GM12892 (cell line): Measurements from ENCODE around the gene CST3.

ENCODE experiments used
- DNase-seq: peaks from one replicate; pipeline ENCODE4 v3.0.0; 2011; ENCODE audit not compliant: insufficient read length
- FAIRE-seq: peaks from 2 replicates; lab custom pipeline; 2011; peaks lifted over from hg19 to GRCh38; lab: Jason Lieb, UNC
- POLR2A ChIP-seq: IDR thresholded peaks from 2 replicates; pipeline ENCODE4 v1.6.1; 2011; ENCODE audit warnings: low read depth, low read length, control low read depth
- POLR2AphosphoS5 ChIP-seq: IDR thresholded peaks from 2 replicates; pipeline ENCODE4 v1.6.1; 2011; ENCODE audit warnings: low read depth, low read length, control low read depth
- TAF1 ChIP-seq: IDR thresholded peaks from 2 replicates; pipeline ENCODE4 v1.6.1; 2011; ENCODE audit warnings: low read depth, mild to moderate bottlenecking, control low read depth, low read length, borderline replicate concordance

Gene CST3

DNA sequence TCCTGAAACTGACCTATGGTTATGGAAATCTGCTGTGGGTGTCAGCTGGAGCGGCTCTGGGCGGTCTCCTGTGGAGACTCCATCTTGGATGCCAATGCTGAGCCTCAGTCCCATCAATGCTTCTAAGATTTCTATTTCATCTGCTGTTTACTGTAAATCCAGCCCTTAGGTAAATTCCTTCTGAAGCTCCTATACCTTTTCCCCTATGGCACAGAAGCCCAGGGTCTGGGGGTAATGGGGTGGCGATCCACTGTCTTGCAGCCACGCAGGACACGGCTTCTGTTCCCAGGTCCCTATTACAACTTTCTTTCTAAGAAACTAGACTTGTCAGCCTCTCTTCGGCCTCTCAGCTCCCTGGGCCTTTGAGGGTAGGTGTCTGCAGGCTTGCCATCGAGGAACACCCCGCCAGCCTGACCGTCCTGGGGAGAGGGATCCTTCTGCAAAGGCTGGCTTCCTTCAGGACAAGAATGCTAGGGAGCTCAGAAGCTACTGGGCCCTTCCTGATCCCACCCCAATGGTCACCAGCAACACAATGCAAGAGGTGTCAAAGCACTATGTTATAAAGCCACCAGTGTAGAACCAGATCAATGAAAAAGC is 6.4 kb downstream of the CST3 start:
- FAIRE-seq (no peak), DNase-seq (no peak)
- TF ChIP-seq POLR2A = no peak
- no peak for TF ChIP-seq POLR2AphosphoS5
- TF ChIP-seq TAF1 = no peak

GRCh38 chr20:23630392-23630849 is 7.3 kb downstream of the CST3 start:
- FAIRE-seq (no peak), DNase-seq (no peak)
- TF ChIP-seq POLR2A (no peak), POLR2AphosphoS5 (no peak), TAF1 (no peak)

GRCh38 chr20:23629542-23630391 is 8.0 kb downstream of the CST3 start:
- TF ChIP-seq POLR2AphosphoS5 (no peak), TAF1 (no peak), POLR2A (no peak)
- FAIRE-seq (no peak), DNase-seq (no peak)

DNA sequence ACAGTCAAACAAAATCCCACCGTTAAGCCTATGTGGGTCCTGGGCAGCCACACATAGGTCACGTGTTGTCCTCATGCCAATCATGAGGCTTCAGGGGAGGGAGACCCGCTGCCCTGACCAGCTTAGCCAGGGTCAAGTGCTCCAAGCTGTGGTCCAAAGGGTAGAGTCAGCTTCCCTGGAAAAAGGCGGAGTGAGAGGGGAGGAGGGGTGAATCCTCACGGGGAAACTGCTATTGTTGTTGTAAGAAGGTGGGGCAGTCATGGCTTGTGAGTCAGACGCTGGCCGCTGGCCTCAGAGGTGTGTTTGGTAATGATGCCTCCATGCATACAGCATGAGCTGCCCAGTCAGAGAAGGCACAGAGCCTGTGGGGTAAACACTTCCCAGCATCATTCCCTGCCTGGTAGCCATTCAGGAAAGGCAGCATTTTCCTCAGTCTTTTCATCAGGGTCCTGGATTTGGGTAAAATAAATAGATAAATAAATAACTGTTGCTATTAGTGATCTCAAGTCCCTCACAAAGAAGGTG is 8.7 kb downstream of the CST3 start:
- FAIRE-seq (no peak), DNase-seq (no peak)
- no peak for TF ChIP-seq POLR2AphosphoS5
- TF ChIP-seq TAF1 = no peak
- no peak for TF ChIP-seq POLR2A

DNA sequence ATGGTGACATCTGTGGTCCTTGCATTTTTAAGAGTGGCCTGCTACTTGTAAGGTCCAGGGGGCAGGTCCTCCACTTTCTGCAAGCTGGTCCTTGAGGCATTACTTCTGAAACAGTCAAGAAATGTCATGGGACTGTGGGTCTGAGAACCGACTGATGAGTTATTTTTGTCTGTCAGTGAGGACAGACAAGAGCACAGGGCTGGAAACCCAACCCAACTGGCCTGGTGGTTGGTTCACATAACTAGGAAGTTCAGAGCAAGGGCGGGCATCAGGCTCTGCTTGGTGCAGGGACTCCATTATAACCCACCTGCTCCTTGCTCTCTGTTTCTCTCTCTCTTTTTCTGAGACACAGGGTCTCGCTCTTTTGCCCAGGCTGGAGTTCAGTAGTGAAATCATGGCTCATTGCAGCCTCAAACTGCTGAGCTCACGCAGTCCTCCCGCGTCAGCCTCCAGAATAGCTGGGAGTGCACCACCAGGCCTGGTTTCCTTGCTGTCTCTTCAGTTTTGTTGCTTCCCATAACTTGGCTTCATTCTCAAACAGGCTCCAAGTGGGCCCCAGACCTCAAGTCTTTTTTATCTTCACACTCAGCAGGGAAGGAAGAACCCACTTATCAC is 9.2 kb downstream of the CST3 start:
- TF ChIP-seq TAF1 = no peak
- TF ChIP-seq POLR2AphosphoS5 = no peak
- TF ChIP-seq POLR2A = no peak
- DNase-seq (no peak), FAIRE-seq (no peak)

DNA sequence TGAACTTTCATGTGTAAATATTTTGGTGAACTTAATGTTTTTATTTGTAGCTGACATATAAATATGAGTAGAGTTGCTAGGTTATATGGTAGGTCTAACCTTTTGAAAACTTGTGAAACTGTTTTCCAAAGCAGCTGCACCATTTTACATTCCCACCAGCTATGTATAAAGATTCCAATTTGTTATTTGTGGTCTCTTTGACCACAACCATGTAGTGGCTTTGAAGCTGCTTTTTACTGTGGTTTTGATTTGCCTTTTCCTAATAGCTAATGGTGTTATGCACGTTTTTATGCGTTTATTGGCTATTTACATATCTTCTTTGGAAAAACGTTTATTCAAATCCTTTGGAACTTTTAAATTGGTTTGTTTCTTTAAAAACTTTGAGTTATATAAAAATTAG is 10.3 kb downstream of the CST3 start:
- FAIRE-seq = no peak

DNA sequence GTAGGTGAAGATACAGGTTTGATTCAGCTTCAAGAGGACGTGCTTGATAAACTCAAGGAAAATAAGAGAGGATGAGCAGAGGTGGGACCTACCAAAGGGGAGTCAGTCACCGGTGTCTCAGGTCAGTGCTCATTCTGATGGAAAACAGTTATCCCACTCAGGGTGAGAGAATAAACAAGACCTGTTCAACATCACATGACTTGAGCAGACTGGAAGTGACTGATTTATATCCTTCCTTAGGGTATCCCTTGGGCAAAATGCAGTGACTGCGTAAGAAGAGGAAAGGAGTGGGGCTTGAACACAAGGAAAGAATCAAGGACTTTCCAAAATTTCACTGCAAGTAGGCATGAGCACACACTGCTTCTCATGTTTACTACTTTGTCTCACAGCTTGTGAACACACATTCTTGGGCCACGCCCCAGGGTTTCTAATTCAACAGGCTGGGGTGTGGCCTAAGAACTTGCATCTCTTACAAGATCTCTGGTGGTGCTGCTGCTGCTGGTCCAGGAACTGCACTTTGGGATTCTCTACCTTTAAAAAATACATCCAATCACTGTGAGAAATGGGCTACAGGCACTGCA is 11.6 kb downstream of the CST3 start:
- FAIRE-seq (no peak), DNase-seq (no peak)
- TF ChIP-seq POLR2AphosphoS5 (no peak), POLR2A (no peak), TAF1 (no peak)

More for the DNA sequence above, 10.3 kb downstream of the CST3 start:
- no peak for DNase-seq
- TF ChIP-seq POLR2A (no peak), POLR2AphosphoS5 (no peak), TAF1 (no peak)

DNA sequence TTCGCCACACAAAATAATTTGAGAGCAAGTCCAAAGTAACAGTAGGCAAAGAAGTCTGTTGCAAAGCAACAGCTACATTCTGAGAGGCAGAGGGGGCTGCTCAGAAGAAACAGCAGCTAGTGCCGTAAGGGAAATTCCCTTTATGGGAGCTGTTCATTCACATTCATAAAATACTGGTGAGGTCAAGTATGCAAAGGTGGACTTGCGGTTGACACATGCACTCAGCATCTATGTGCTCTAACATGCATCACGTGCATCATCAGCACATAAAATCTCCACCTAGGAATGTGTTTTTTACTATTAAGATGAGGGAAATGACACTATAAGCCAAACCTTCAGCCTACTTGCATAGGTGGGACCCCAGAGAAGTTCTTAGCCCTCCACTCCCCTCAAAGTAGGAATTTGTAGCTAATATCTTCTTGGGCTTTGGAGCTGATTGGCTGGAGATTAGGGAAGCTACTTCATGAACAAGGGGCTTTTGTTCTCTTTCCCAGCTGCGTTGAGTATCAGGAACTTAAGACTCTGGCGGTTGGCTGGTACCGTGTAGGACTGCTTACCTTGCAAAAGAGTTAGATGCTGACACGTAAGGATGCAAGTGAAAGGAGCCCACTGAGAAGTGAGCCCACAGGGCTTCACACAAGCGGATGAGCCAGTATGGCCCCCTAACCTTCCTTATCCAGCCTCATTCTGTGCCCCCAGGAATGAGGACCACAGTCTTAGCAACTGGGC is 12.4 kb downstream of the CST3 start:
- TF ChIP-seq TAF1 (no peak), POLR2AphosphoS5 (no peak), POLR2A (no peak)
- FAIRE-seq (no peak), DNase-seq (no peak)

DNA sequence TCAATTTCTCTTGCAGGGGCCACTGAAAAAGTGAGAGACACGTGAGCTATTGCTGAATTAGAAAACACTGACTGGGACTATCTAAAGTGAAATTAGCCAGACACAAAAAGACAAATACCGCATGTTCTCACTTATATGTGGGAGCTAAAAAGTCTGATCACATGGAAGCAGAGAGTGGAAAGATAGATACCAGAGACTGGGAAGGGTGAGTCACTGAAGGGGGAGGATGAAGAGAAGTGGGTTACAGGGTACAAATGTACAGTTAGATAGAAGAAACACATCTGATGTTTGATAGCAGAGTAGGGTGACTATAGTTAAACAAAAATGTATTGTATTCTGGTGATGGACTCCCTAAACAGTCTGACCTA is 13.4 kb downstream of the CST3 start:
- no peak for FAIRE-seq
- TF ChIP-seq POLR2A (no peak), TAF1 (no peak), POLR2AphosphoS5 (no peak)
- no peak for DNase-seq

DNA sequence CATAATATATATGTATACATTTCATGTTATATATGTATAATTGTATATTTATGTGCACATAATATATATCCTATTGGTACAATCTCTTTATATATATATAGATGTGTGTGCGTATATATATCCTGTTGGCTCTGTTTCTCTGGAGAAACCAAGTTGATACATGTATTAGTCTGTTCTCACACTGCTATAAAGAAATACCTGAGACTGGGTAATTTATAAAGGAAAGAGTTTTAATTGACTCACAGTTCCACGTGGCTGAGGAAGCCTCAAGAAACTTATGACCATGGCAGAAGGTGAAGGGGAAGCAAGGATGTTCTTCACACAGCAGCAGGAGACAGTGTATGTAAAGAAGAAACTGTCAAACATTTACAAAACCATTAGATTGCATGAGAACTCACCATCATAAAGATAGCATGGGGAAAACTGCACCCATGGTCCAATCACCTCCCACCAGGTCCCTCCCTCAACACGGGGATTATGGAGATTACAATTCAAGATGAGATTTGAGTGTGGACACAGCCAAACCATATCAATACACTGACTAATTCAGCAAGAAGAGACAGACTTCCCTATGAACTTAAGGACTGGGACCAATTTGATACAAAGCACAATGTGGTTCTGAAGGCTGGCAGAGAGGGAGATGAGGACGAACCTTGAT is 14.0 kb downstream of the CST3 start:
- no peak for FAIRE-seq
- no peak for DNase-seq
- no peak for TF ChIP-seq TAF1
- TF ChIP-seq POLR2A = no peak
- no peak for TF ChIP-seq POLR2AphosphoS5
